HTERT RPE-1 (cell line): ENCODE measurements around the gene FHAD1.

Experiments
- in situ Hi-C: fragments of 300-500 bp; cut with MboI; formaldehyde crosslinking; loops from 4 replicates; pipeline ENCODE4 v1.14.3; 2020; ENCODE audit warnings: low sequenced_read_pairs

FHAD1 gene

GRCh38 chr1:15390667-15391066, 143.6 kb downstream of the FHAD1 start:
- in situ Hi-C loops = no loop called here

DNA sequence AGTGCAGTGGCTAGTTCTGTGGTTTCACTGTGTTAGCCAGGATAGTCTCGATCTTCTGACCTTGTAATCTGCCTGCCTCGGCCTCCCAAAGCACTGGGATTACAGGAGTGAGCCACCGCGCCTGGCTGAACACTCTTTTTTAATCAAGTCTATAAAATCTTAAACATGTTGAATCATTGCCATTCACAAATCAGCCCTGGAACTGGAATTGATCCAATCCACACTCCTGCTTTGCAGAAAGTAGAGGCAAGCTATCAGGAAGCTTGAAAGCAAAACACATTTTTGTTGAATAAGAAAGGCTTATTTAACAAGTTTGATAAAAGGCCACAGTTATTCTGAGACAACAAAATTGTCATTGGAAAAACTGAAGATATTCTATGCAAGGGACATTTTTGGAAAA, 144.3 kb downstream of the FHAD1 start:
- in situ Hi-C loops = no loop called here

DNA sequence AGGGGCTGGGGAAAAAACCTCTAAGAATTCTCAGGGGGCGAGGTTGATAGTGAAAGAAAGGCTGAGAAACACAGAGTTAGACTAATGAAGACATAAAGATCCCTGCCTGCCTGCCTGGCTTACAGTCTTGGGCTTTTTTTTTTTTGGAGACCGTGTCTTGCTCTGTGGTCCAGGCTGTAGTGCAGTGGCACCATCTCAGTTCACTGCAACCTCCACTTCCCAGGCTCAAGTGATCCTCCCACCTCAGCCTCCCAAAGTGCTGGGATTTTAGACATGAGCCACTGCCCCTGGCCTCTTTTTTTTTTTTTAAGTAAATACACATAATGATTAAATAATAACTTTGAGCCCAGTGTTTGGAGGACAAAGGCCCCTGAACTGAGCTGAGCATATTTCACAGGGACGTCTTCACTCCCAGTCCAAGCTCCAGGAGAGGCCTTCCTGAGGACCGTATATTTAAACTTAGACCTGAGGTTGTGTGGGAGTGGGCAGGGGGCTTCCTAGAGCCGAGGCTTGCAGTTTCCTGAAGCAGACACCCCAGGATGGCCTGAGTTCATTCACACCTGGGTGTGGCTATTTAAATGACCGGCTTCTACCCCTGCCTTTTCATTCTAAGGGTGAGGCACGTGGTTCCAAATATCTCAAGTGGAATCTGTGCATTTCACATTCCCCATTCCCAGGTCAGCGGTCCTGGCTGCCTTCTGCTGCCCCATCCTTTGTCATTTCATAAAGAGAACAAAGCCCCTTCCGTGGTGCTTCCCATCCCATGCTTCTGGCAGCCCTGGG, 146.6 kb downstream of the FHAD1 start:
- in situ Hi-C loops = no loop called here

DNA sequence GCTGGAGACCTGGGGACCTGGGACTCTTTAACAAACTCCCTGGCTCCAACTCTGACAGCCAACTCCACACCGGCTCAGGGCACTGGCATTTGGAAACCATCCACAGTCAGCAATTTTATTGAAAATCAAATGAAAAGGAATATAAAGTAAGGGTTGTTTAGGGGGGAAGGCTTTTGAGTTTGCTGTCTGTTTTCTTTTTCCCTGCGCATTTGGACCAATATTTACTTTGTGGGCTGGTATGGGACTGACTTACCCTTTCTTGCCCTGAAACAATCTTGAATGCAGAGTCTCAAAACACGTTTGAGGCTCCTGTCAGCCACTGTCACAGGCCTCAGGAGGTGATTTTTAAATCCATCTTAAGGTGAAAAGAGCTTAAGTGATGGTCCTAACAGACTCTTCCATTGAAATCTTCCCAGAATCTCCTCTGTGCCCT, 147.3 kb downstream of the FHAD1 start:
- in situ Hi-C loops = no loop called here

DNA sequence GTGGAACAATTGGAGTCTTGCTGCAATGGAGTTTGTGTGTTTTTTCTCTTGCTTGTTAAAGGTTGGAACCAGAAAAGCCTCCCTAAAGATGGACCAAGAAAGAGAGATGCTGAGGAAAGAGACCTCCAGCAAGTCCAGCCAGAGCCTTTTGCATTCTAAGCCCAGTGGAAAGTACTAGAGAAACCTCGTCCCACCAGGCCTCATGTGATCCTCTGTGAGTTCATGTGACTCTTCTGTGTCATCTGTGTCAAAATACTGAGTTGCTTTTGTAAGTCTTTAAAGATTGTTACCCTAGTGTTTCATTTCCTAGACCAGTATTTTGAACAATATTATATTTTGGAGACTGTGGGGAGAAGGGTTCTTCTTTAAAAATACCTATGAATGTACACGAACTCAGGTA, 150.2 kb downstream of the FHAD1 start:
- in situ Hi-C loops = no loop called here

DNA sequence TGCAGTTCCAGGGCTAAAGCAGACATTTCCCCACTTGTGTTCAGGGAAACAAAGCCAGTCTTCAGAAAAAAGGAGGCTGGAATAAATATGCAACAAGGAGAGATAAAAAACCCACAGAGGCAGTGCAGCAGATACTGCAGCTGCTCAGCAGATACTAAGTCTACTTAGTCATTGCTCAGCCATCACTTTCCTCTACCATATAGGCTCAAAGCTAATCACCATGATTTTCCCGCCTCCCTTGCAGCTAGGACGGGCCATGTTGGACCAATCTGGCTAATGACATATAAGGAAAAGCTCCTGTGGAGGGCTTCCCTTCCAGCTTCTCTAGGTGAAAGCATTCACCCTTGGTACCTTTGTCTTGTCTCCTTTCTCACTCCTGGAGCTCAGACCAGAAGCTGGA, 152.7 kb downstream of the FHAD1 start:
- in situ Hi-C loops = no loop called here

DNA sequence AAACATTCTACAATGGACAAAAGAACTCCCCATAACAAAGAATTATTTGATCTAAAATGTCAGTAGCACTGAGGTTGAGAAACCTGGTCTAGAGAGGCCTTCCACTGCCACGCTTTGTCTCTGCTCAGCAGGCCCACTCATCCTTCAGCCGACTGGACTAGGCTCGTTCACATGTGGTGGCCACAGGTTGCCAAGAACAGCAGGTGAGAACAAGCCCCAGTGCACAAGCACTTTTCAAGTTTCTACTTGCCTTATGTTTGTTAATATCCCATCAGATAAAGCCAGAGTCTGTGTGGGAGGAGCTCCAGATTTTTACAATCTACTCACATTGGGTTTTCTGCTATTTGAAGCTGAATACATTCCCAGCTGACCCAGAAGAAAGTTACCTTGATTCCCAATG, 153.6 kb downstream of the FHAD1 start:
- in situ Hi-C loops = no loop called here

DNA sequence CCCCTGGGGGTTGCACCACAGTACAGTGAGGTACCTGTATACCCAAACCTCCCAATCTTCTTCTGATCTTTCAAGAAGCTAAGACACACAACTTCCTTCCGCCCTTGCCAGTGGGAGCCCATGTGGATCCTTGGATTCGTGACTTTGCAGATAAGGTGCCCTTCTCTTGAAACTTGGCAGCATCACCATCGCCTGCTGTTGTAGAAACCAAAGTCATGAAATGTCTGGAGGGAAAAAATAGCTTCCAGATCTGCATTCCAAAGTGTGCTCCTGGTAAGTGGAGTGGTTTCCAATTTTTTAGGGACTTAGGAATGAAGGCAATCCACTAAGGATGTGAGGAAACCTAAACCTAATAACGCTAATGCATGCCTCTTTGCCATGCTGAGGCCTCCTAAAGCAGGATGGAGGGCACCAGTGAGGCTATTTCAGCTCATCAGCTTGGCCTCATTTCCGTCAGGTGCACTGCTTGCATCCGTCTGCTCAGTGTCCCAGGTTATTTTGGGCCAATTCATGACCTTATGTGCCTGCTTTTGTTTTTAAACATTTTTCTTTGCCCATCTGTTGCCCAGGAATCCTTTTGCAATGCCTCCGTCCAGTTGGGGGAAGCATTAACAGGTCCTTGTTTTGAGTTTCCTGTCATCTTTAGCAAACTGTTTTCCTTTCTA, 154.5 kb downstream of the FHAD1 start:
- in situ Hi-C loops = no loop called here

GRCh38 chr1:15402809-15403450, 155.9 kb downstream of the FHAD1 start:
- in situ Hi-C loops = no loop called here

GRCh38 chr1:15403962-15404580, 157.0 kb downstream of the FHAD1 start:
- in situ Hi-C loops = no loop called here

GRCh38 chr1:15405106-15405850, 158.3 kb downstream of the FHAD1 start:
- in situ Hi-C loops = no loop called here

DNA sequence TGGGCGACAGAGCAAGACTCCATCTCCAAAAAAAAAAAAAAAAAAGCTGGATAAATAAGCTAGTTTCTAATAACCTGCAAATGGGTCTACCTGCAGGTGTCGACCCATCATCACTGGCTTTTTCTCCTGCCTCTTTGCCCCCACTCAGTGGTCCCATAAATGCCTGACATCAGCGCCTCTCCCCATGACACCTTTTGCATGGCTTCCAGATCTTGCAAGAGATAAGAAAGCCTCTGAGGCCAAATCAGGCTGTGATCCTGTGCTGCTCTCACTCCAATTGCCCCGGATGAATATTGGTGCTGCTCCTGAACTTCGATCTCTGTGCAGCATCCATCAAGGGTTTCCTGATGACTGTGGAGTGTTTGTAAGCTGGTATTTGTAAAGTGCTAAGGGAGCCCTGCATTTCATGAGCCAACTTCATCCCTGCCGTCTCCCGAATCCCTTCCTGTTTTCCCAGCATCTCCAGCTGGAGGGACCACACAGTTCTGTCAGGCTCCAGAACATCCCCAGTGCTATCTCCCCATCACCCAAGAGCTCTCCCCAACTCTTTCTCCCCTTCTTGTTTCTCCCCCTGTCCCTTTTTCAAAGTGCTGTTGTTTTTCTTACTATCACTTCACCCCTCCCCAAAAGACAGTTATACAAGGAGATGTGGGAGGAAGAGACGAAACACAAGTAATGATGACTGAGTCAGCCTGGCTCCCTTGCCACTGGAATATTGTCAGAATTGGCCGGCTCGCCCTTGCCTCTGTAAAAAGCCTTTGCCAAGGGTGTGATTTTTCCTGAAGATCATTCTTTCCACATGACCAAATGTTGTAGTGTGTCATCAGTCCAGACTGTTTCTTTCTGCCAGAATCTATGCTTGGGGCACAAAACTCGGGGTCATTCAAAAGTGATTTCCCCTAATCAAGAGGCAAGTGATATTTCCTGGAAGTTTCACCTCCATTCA, 159.9 kb downstream of the FHAD1 start:
- in situ Hi-C loops = no loop called here

DNA sequence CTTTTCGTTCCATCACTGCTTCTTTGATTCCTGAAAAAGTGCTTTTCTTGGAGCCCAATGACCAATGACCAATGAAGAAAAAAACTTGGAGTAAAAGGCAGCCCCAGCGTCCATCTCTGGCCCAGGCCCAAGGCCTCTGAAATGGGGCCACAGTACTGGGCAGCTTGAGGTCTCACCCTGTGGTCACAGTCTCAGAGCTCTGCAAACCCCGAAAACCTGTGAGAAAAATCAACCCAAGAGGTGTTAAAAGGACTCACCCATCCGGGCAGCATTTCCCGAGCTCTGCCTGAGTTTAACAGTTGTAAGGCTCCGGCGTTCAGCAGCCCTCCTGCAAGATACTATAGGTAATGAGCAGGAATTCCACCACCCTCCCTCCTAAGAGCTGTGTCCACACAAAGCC, 160.6 kb downstream of the FHAD1 start:
- in situ Hi-C loops = no loop called here

GRCh38 chr1:15408890-15409387, 161.9 kb downstream of the FHAD1 start:
- in situ Hi-C loops = no loop called here

GRCh38 chr1:15409388-15410222, 162.6 kb downstream of the FHAD1 start, which contains the start of gene EFHD2:
EFHD2 (plus strand) TSS chr1:15409888; CDS start chr1:15409972, 84 bp downstream.
- in situ Hi-C loops = no loop called here

- in situ Hi-C loops = no loop called here
These were observed 163.3 kb downstream of the FHAD1 start for GRCh38 chr1:15410223-15410883.

DNA sequence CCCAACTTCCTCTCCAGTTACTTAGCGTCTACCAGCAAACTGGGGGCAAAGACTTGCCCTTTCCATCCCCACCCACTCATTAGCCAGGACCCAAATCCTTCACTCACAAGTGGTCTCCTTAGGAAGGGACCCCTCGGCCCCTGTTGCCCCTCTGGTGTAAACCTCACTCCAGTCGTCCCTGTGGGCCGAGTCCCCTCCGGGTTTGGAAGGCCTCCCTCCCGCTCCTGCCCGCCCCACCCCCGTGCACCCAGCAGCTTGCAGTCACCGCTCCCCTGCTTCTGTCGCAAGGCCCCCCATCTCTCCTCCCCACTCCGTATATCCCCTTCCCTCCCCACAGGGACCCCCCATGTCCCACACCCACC, 163.8 kb downstream of the FHAD1 start:
- in situ Hi-C loops = no loop called here

GRCh38 chr1:15411593-15412137, 164.6 kb downstream of the FHAD1 start:
- in situ Hi-C loops = no loop called here
